MCF 10A (cell line): ENCODE data around the gene LCLAT1. TPM values are rescaled to one million over a fixed set of nuclear protein-coding genes. Genes with fewer than 3 reads are reported as not detected.

Experiments used
- BruUV-seq: library from RNA; stranded (reverse); fragments of 400-500 nt; replicated peaks from 2 replicates; lab custom pipeline; 2021; lab: Mats Ljungman, UMichigan
- CTCF ChIA-PET: fragments of 300-600 bp; sonication (Branson Sonifier 250); formaldehyde crosslinking; extraction: SDS; loops from one replicate; lab custom pipeline; 2021; ENCODE audit warnings: antibody characterized with exemption, inconsistent platforms; lab: Yijun Ruan, JAX
- POLR2A ChIA-PET: fragments of 300-600, 350-650 bp; sonication (Branson Sonifier 250); formaldehyde crosslinking; extraction: SDS; loops from one replicate; lab custom pipeline; 2020; ENCODE audit warnings: antibody characterized with exemption, inconsistent platforms; lab: Yijun Ruan, JAX
- DNase-seq: peaks from one replicate; pipeline ENCODE4 v3.0.0-alpha.2; 2018; ENCODE audit not compliant: unreplicated experiment
- H3K27ac Mint-ChIP-seq: one replicate; pipeline ENCODE4 v1.8.0; 2022; ENCODE audit warnings: mild to moderate bottlenecking, low read depth, mixed read lengths; ENCODE audit not compliant: unreplicated experiment
- H3K27me3 Mint-ChIP-seq: one replicate; pipeline ENCODE4 v1.8.0; 2022; ENCODE audit warnings: mixed read lengths; ENCODE audit not compliant: insufficient read depth, unreplicated experiment
- H3K36me3 Mint-ChIP-seq: one replicate; pipeline ENCODE4 v1.8.0; 2022; ENCODE audit warnings: mild to moderate bottlenecking, moderate library complexity, mixed read lengths; ENCODE audit not compliant: insufficient read depth, unreplicated experiment
- H3K4me1 Mint-ChIP-seq: one replicate; pipeline ENCODE4 v1.8.0; 2022; ENCODE audit warnings: mixed read lengths; ENCODE audit not compliant: insufficient read depth, unreplicated experiment
- H3K4me3 Mint-ChIP-seq: one replicate; pipeline ENCODE4 v1.8.0; 2022; ENCODE audit warnings: mild to moderate bottlenecking, moderate library complexity, mixed read lengths; ENCODE audit not compliant: unreplicated experiment
- H3K9me3 Mint-ChIP-seq: one replicate; pipeline ENCODE4 v1.8.0; 2022; ENCODE audit warnings: mixed read lengths; ENCODE audit not compliant: unreplicated experiment
- intact Hi-C: fragments of 100-400 bp; cut with micrococcal nuclease; formaldehyde crosslinking; loops from 2 replicates; pipeline ENCODE4 v1.14.1; 2022
- total RNA-seq: library from RNA; stranded (reverse); gene quantifications from 2 replicates; pipeline ENCODE4 v1.2.3, GENCODE V29; 2022
- TF ChIP-seq, protein P1 (sequence below): fragments of 200-600 bp; IDR thresholded peaks from one replicate; pipeline ENCODE4 v1.8.0; 2022; ENCODE audit warnings: antibody characterized with exemption, mild to moderate bottlenecking; ENCODE audit not compliant: unreplicated experiment

LCLAT1 gene
- total RNA-seq, 1 experiment from 2014 or later = 27.5 TPM

DNA sequence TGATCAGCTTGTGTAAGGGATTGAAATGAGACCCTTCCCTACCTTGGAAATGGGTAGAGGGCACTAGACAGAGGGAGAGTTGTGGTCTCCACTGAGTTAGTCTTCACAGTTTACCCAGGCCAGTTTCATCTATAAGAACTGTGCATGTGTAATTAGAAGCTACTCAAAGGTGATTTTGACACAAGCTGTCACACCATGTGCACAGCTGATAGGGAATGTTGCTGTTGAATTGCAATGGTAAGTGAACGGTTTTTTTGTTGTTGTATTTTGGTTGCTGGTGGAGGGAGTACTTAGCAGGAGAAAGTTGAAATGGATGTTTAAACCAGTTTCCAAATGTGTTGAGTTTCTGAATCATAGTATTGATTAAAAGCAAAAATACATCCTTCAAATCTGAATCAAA is 168.9 kb downstream of the LCLAT1 start:
- no peak for DNase-seq
- Mint-ChIP-seq H3K4me3 (no peak overlapping the region), H3K36me3 (no peaks in the 10 kb centered on the region), H3K9me3 (no peaks in the 10 kb centered on the region), H3K4me1 (no peaks in the 10 kb centered on the region), H3K27ac (no peak overlapping the region), H3K27me3 (no peaks in the 10 kb centered on the region)
- ChIA-PET POLR2A (no interaction called here), CTCF (interaction anchor here (0.6 to 0.7 kb wide), 2 partner anchors 10 to 14 kb away, joined by 3 read pairs; no protein-coding TSS in a partner anchor)
- TF ChIP-seq, protein P1, sequence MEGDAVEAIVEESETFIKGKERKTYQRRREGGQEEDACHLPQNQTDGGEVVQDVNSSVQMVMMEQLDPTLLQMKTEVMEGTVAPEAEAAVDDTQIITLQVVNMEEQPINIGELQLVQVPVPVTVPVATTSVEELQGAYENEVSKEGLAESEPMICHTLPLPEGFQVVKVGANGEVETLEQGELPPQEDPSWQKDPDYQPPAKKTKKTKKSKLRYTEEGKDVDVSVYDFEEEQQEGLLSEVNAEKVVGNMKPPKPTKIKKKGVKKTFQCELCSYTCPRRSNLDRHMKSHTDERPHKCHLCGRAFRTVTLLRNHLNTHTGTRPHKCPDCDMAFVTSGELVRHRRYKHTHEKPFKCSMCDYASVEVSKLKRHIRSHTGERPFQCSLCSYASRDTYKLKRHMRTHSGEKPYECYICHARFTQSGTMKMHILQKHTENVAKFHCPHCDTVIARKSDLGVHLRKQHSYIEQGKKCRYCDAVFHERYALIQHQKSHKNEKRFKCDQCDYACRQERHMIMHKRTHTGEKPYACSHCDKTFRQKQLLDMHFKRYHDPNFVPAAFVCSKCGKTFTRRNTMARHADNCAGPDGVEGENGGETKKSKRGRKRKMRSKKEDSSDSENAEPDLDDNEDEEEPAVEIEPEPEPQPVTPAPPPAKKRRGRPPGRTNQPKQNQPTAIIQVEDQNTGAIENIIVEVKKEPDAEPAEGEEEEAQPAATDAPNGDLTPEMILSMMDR = no peak
- no TSS peak for BruUV-seq
- intact Hi-C loops = no loop called here

DNA sequence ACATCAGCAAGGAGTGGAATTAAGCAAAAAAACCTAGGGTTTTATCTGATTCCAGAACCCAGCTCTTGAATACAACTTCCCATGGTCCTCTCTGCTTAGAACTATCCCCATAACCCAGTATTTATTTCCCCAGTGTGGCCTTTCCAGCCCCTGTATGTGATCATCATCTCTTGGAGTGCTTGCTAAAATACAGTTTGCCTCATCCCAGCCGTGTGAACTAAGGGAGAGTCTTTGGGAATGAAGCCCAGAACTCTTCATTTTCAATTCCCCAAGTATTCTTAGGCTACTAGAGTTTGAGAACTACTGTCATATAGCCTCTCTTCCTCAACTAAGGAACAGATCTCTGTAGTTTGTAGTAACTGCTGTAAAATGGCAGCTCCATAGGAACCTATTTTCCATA is 173.1 kb downstream of the LCLAT1 start:
- ChIA-PET CTCF (interaction anchor here (0.6 kb wide), 2 partner anchors 455 to 1324 kb away, joined by 3 to 4 read pairs; no protein-coding TSS in a partner anchor), POLR2A (no interaction called here)
- intact Hi-C loops = no loop called here
- no peak overlapping the region for H3K27ac Mint-ChIP-seq
- TF ChIP-seq, protein P1 = no peak
- no peaks in the 10 kb centered on the region for H3K27me3 Mint-ChIP-seq
- no peaks in the 10 kb centered on the region for H3K36me3 Mint-ChIP-seq
- H3K4me1 Mint-ChIP-seq = no peaks in the 10 kb centered on the region
- no peaks in the 10 kb centered on the region for H3K9me3 Mint-ChIP-seq
- H3K4me3 Mint-ChIP-seq = no peak overlapping the region
- no peak for DNase-seq
- no TSS peak for BruUV-seq

DNA sequence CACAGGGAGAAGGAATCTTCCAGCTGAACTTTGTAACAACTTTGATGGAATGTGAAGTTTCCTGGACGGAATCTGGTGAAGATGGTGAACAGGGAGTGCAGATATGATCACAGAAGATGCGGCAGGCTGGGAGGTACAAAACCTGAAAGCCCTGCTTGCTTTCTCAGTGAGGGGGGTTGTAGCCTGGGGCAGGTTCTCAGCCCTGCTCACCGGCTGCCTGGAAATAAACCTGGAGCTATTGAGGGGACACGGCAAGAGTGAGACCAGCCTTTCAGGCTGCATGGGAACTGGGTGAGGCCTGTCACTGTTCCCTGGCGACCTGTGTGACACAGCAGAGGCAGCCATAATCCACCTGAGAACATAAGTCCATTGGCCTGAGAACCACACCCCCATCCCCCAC is 174.8 kb downstream of the LCLAT1 start:
- ChIA-PET POLR2A (interaction anchor here (0.7 kb wide), 1 partner anchor 1598 kb away, joined by 3 read pairs; no protein-coding TSS in a partner anchor), CTCF (no interaction called here)
- H3K9me3 Mint-ChIP-seq = no peaks in the 10 kb centered on the region
- no peaks in the 10 kb centered on the region for H3K36me3 Mint-ChIP-seq
- no peak overlapping the region for H3K4me3 Mint-ChIP-seq
- H3K27me3 Mint-ChIP-seq = no peaks in the 10 kb centered on the region
- no peak overlapping the region for H3K27ac Mint-ChIP-seq
- intact Hi-C loops = no loop called here
- BruUV-seq = no TSS peak
- TF ChIP-seq, protein P1 = no peak
- no peak for DNase-seq
- H3K4me1 Mint-ChIP-seq = no peaks in the 10 kb centered on the region

DNA sequence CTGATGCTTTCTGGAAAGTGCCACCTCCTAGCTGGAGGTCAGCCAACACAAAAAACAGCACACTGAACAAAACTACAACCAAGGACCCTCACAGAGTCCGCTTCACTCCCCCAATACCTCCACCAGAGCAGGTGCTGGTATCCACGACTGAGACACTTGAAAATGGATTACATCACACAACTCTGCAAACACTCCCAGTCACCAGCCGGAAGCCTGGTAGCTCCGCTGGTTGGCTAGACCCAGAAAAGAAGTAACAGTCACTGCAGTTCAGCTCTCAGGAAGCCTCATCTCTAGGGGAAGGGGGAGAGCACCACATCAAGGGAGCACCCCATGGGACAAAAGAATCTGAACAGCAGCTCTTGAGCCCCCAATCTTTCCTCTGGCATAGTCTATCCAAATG is 175.4 kb downstream of the LCLAT1 start:
- no peak for DNase-seq
- CTCF ChIA-PET = interaction anchor here (0.6 to 0.7 kb wide), 2 partner anchors 16 to 202 kb away, joined by 4 read pairs; no protein-coding TSS in a partner anchor
- Mint-ChIP-seq H3K9me3 (no peaks in the 10 kb centered on the region), H3K4me1 (no peaks in the 10 kb centered on the region), H3K36me3 (no peaks in the 10 kb centered on the region), H3K4me3 (no peak overlapping the region), H3K27ac (no peak overlapping the region), H3K27me3 (no peaks in the 10 kb centered on the region)
- intact Hi-C loops = no loop called here
- POLR2A ChIA-PET = interaction anchor here (0.7 kb wide), 1 partner anchor 1598 kb away, joined by 3 read pairs; no protein-coding TSS in a partner anchor
- TF ChIP-seq, protein P1 = no peak
- no TSS peak for BruUV-seq
